Measurements from ENCODE around the gene IL33. TPM values are rescaled to one million over a fixed set of nuclear protein-coding genes. Genes with fewer than 3 reads are reported as not detected.

IL33 gene
- total and polyA plus RNA-seq, 2 donors (not counting 1 experiment from before 2014, with no cell fraction given): not detected

DNA sequence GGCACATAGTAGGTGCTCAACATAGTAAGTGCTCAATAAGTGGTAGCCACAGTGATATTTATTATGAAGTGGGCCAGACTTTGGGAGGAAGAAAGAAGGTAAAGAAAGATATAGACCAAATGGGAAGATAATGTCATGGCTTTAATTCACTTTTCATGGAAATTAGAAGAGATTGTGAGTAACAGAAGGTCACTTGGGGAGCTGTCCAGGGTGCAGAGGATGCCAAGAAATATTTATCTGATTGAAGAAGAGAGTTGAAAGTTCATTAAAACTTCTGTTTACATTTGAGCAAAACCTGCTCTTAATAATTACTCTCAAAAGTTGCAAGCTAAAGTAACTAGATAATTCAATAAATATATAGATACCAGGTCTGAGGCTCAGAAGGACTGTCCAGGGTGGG, 28.3 kb upstream of the IL33 start:
- no peak for TF ChIP-seq EZH2 (IDR thresholded peaks at IDR 0.05; ENCODE audit: borderline replicate concordance, insufficient read depth, low read depth, low read length, poor library complexity, severe bottlenecking)
- ATAC-seq (ENCODE audit: low read depth): no peak
- Histone ChIP-seq H3K4me1 (ENCODE audit: control insufficient read depth in 2 of 2, insufficient read depth in 2 of 2, low read length in 2 of 2) (no peaks in the 10 kb centered on the region), H3K79me2 (ENCODE audit: control insufficient read depth, insufficient read depth, low read length) (no peaks in the 10 kb centered on the region), H3K27ac (ENCODE audit: low read length in 2 of 2) (no peak overlapping the region), H3K4me3 (ENCODE audit: control extremely low read depth in 1 of 5, extremely low read depth in 1 of 5, insufficient read depth in 1 of 5, low read depth in 2 of 5, low read length in 4 of 5) (no peak overlapping the region), H3K36me3 (replicated peaks in 1 of 2; ENCODE audit: control extremely low read depth in 1 of 2, control insufficient read depth in 1 of 2, extremely low read depth in 1 of 2, insufficient read depth in 2 of 2, low read length in 1 of 2) (no peaks in the 10 kb centered on the region), H3K4me2 (replicated peaks; ENCODE audit: low read depth, low read length, poor library complexity, severe bottlenecking) (no peak overlapping the region), H2AFZ (ENCODE audit: insufficient read depth, low read depth, low read length, poor library complexity, severe bottlenecking) (no peak overlapping the region), H4K20me1 (ENCODE audit: control insufficient read depth, insufficient read depth, low read length, poor library complexity, severe bottlenecking) (no peaks in the 10 kb centered on the region), H3K9ac (ENCODE audit: low read length) (no peak overlapping the region), H3K27me3 (replicated peaks in 1 of 4; ENCODE audit: control extremely low read depth in 1 of 4, control insufficient read depth in 3 of 4, insufficient read depth in 4 of 4, low read length in 3 of 4) (peaks cover 0 to 6% (median 5%) of the 10 kb centered on the region in 4 experiments), H3K9me3 (ENCODE audit: control extremely low read depth in 1 of 3, control insufficient read depth in 2 of 3, insufficient read depth in 1 of 3, low read length in 2 of 3) (no peaks in the 10 kb centered on the region)
- peaks cover 3% of the 10 kb centered on the region for H3K4me1 Mint-ChIP-seq
- peaks cover 30% of the 10 kb centered on the region for H3K27me3 Mint-ChIP-seq
- H3K4me3 Mint-ChIP-seq: no peak overlapping the region
- H3K27ac Mint-ChIP-seq: no peak overlapping the region
- intact Hi-C loops (cut with micrococcal nuclease): no loop called here
- H3K9me3 Mint-ChIP-seq (ENCODE audit: insufficient read depth): no peaks in the 10 kb centered on the region
- DNase-seq: no peak
- ChIA-PET POLR2A (no interaction called here), CTCF (no interaction called here)

DNA sequence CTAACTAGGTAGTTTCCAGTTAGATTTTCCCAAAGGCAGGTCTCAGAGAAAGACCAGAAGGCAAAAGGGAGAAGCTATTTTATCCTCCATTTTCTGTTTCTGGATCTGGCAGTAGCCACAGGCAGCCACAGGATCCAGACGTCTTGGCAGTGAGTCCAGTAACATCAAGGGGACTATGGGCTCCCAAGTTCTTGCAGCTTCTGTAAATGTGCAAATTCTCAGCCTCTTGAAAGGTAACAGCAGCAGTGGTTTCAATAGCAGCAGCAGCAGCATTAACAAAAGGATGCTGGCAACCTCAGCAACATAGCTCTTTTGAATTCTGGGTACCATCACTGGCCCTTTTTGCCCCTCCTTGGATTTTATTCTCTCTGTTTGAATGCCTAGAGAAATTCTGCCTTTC, 27.1 kb upstream of the IL33 start:
- Histone ChIP-seq H3K4me3 (ENCODE audit: control extremely low read depth in 1 of 5, extremely low read depth in 1 of 5, insufficient read depth in 1 of 5, low read depth in 2 of 5, low read length in 4 of 5) (no peak overlapping the region), H3K79me2 (ENCODE audit: control insufficient read depth, insufficient read depth, low read length) (no peaks in the 10 kb centered on the region), H3K9me3 (ENCODE audit: control extremely low read depth in 1 of 3, control insufficient read depth in 2 of 3, insufficient read depth in 1 of 3, low read length in 2 of 3) (no peaks in the 10 kb centered on the region), H3K9ac (ENCODE audit: low read length) (no peak overlapping the region), H2AFZ (ENCODE audit: insufficient read depth, low read depth, low read length, poor library complexity, severe bottlenecking) (no peak overlapping the region), H3K27ac (ENCODE audit: low read length in 2 of 2) (no peak overlapping the region), H3K36me3 (replicated peaks in 1 of 2; ENCODE audit: control extremely low read depth in 1 of 2, control insufficient read depth in 1 of 2, extremely low read depth in 1 of 2, insufficient read depth in 2 of 2, low read length in 1 of 2) (no peaks in the 10 kb centered on the region), H3K27me3 (replicated peaks in 1 of 4; ENCODE audit: control extremely low read depth in 1 of 4, control insufficient read depth in 3 of 4, insufficient read depth in 4 of 4, low read length in 3 of 4) (peaks cover 0 to 6% (median 5%) of the 10 kb centered on the region in 4 experiments), H3K4me1 (ENCODE audit: control insufficient read depth in 2 of 2, insufficient read depth in 2 of 2, low read length in 2 of 2) (no peaks in the 10 kb centered on the region), H4K20me1 (ENCODE audit: control insufficient read depth, insufficient read depth, low read length, poor library complexity, severe bottlenecking) (no peaks in the 10 kb centered on the region), H3K4me2 (replicated peaks; ENCODE audit: low read depth, low read length, poor library complexity, severe bottlenecking) (no peak overlapping the region)
- Mint-ChIP-seq H3K27ac (no peak overlapping the region), H3K27me3 (peaks cover 25% of the 10 kb centered on the region), H3K4me3 (no peak overlapping the region), H3K4me1 (peaks cover 3% of the 10 kb centered on the region), H3K9me3 (ENCODE audit: insufficient read depth) (no peaks in the 10 kb centered on the region)
- DNase-seq: no peak
- ChIA-PET POLR2A (no interaction called here), CTCF (no interaction called here)
- WGBS (ENCODE audit: insufficient coverage): 38% methylated on average over 1 of the region's 1 CpG
- TF ChIP-seq, protein P1, sequence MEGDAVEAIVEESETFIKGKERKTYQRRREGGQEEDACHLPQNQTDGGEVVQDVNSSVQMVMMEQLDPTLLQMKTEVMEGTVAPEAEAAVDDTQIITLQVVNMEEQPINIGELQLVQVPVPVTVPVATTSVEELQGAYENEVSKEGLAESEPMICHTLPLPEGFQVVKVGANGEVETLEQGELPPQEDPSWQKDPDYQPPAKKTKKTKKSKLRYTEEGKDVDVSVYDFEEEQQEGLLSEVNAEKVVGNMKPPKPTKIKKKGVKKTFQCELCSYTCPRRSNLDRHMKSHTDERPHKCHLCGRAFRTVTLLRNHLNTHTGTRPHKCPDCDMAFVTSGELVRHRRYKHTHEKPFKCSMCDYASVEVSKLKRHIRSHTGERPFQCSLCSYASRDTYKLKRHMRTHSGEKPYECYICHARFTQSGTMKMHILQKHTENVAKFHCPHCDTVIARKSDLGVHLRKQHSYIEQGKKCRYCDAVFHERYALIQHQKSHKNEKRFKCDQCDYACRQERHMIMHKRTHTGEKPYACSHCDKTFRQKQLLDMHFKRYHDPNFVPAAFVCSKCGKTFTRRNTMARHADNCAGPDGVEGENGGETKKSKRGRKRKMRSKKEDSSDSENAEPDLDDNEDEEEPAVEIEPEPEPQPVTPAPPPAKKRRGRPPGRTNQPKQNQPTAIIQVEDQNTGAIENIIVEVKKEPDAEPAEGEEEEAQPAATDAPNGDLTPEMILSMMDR (IDR thresholded peaks at IDR 0.05): no peak
- TF ChIP-seq EZH2 (IDR thresholded peaks at IDR 0.05; ENCODE audit: borderline replicate concordance, insufficient read depth, low read depth, low read length, poor library complexity, severe bottlenecking): no peak
- no peak for ATAC-seq (ENCODE audit: low read depth)
- intact Hi-C loops (cut with micrococcal nuclease): no loop called here

Data from B cell (primary cell).